Measurements from ENCODE around the gene ZBTB3.
A peak's percentile ranks its signal among the peaks of the same experiment; 100 is the strongest.

ZBTB3 gene

GRCh38 chr11:62709247-62710000 is 44.5 kb downstream of the ZBTB3 start:
- peak; percentile 92 for DNase-seq (ENCODE audit: low spot score)
- TF ChIP-seq CTCF (IDR thresholded peaks at IDR 0.05; ENCODE audit: extremely low read depth, insufficient read depth, missing control alignments) = peak; percentile 14
- in situ Hi-C loops (cut with MboI; ENCODE audit: low pct_unique_long_range_greater_than_20kb, low sequenced_read_pairs, unreplicated experiment) = no loop called here

- no peak for TF ChIP-seq CTCF (IDR thresholded peaks at IDR 0.05; ENCODE audit: extremely low read depth, insufficient read depth, missing control alignments)
- in situ Hi-C loops (cut with MboI; ENCODE audit: low pct_unique_long_range_greater_than_20kb, low sequenced_read_pairs, unreplicated experiment) = no loop called here
- DNase-seq (ENCODE audit: low spot score) = no peak
Measured at GRCh38 chr11:62708793-62709192, 45.2 kb downstream of the ZBTB3 start.

GRCh38 chr11:62708392-62708791 is 45.6 kb downstream of the ZBTB3 start:
- TF ChIP-seq CTCF (IDR thresholded peaks at IDR 0.05; ENCODE audit: extremely low read depth, insufficient read depth, missing control alignments) = no peak
- in situ Hi-C loops (cut with MboI; ENCODE audit: low pct_unique_long_range_greater_than_20kb, low sequenced_read_pairs, unreplicated experiment) = no loop called here
- DNase-seq (ENCODE audit: low spot score) = no peak

GRCh38 chr11:62707277-62707861 is 46.6 kb downstream of the ZBTB3 start, which contains the start of the genes BSCL2 and GNG3:
TSS of gene BSCL2 (minus strand) at chr11:62707424. CDS start at chr11:62707195, 229 bp downstream.
TSS of gene GNG3 (plus strand) at chr11:62707676. CDS start at chr11:62708296, 620 bp downstream.
- in situ Hi-C loops (cut with MboI; ENCODE audit: low pct_unique_long_range_greater_than_20kb, low sequenced_read_pairs, unreplicated experiment) = no loop called here
- DNase-seq (ENCODE audit: low spot score) = no peak
- TF ChIP-seq CTCF (IDR thresholded peaks at IDR 0.05; ENCODE audit: extremely low read depth, insufficient read depth, missing control alignments) = no peak

GRCh38 chr11:62706850-62707247 is 47.1 kb downstream of the ZBTB3 start:
- no peak for TF ChIP-seq CTCF (IDR thresholded peaks at IDR 0.05; ENCODE audit: extremely low read depth, insufficient read depth, missing control alignments)
- in situ Hi-C loops (cut with MboI; ENCODE audit: low pct_unique_long_range_greater_than_20kb, low sequenced_read_pairs, unreplicated experiment) = no loop called here
- no peak for DNase-seq (ENCODE audit: low spot score)

GRCh38 chr11:62705880-62706849 is 47.8 kb downstream of the ZBTB3 start:
- in situ Hi-C loops (cut with MboI; ENCODE audit: low pct_unique_long_range_greater_than_20kb, low sequenced_read_pairs, unreplicated experiment) = no loop called here
- DNase-seq (ENCODE audit: low spot score) = peak; percentile 95
- TF ChIP-seq CTCF (IDR thresholded peaks at IDR 0.05; ENCODE audit: extremely low read depth, insufficient read depth, missing control alignments) = no peak

All from GM13977 (cell line).